Keratinocyte (primary cell): Measurements from ENCODE around the gene PHF23. TPM values are rescaled to one million over a fixed set of nuclear protein-coding genes. Genes with fewer than 3 reads are reported as not detected.
A peak's percentile ranks its signal among the peaks of the same experiment; 100 is the strongest.

Experiments
- DNase-seq: peaks from one replicate; pipeline ENCODE4 v3.0.0-alpha.2; 2011; ENCODE audit warnings: low read depth, missing footprints, low spot score
- FAIRE-seq: peaks from 2 replicates; lab custom pipeline; 2011; peaks lifted over from hg19 to GRCh38; lab: Jason Lieb, UNC
- H2AFZ ChIP-seq: 2 replicates; pipeline ENCODE4 v1.6.0; 2012; ENCODE audit warnings: low read length, control low read depth, inconsistent platforms; ENCODE audit not compliant: control insufficient read depth
- H3K27ac ChIP-seq: 2 replicates; pipeline ENCODE4 v1.5.1; 2011; ENCODE audit warnings: low read length; ENCODE audit not compliant: control insufficient read depth, insufficient read depth
- H3K27me3 ChIP-seq: 3 replicates; pipeline ENCODE4 v1.6.0; 2011; ENCODE audit warnings: low read length; ENCODE audit not compliant: control insufficient read depth, insufficient read depth; ENCODE audit errors: extremely low read depth
- H3K36me3 ChIP-seq, 2 experiments: 2 replicates in 1 of 2; 3 replicates in 1 of 2; pipeline ENCODE4 v1.5.1; 2011; ENCODE audit warnings: low read length in 2 of 2, mild to moderate bottlenecking in 1 of 2; ENCODE audit not compliant: control insufficient read depth in 2 of 2, insufficient read depth in 2 of 2; ENCODE audit errors: extremely low read depth in 1 of 2
- H3K4me1 ChIP-seq: 3 replicates; pipeline ENCODE4 v1.5.1; 2011; ENCODE audit warnings: low read length; ENCODE audit not compliant: control insufficient read depth, insufficient read depth; ENCODE audit errors: extremely low read depth
- H3K4me2 ChIP-seq: 3 replicates; pipeline ENCODE4 v1.6.0; 2011; ENCODE audit warnings: low read depth, low read length; ENCODE audit not compliant: control insufficient read depth, insufficient read depth; ENCODE audit errors: extremely low read depth
- H3K4me3 ChIP-seq, 3 experiments: fragments of 200-600 bp in 1 of 3; sonication (generic) in 1 of 3; 2 replicates in 2 of 3; 3 replicates in 1 of 3; pipeline ENCODE4 v1.5.1; 2011 to 2016; ENCODE audit warnings: low read length in 3 of 3, mild to moderate bottlenecking in 3 of 3, control low read depth in 2 of 3, inconsistent platforms in 1 of 3, low read depth in 1 of 3, mixed read lengths in 1 of 3, mixed run types in 1 of 3, moderate library complexity in 1 of 3; ENCODE audit not compliant: control insufficient read depth in 2 of 3, insufficient read depth in 2 of 3; ENCODE audit errors: extremely low read depth in 1 of 3
- H3K79me2 ChIP-seq: 2 replicates; pipeline ENCODE4 v1.6.0; 2012; ENCODE audit warnings: low read length; ENCODE audit not compliant: control insufficient read depth, insufficient read depth
- H3K9ac ChIP-seq: 3 replicates; pipeline ENCODE4 v1.6.0; 2011; ENCODE audit warnings: low read length; ENCODE audit not compliant: control insufficient read depth, insufficient read depth; ENCODE audit errors: extremely low read depth
- H3K9me1 ChIP-seq: 3 replicates; pipeline ENCODE4 v1.6.0; 2011; ENCODE audit warnings: low read length; ENCODE audit not compliant: control insufficient read depth, insufficient read depth; ENCODE audit errors: extremely low read depth
- H3K9me3 ChIP-seq: 2 replicates; pipeline ENCODE4 v1.5.1; 2012; ENCODE audit warnings: low read depth, low read length; ENCODE audit not compliant: control insufficient read depth
- H4K20me1 ChIP-seq: 3 replicates; pipeline ENCODE4 v1.6.0; 2011; ENCODE audit warnings: low read length; ENCODE audit not compliant: control insufficient read depth, insufficient read depth; ENCODE audit errors: extremely low read depth
- CTCF ChIP-seq, 3 experiments: IDR thresholded peaks in 1 of 3; conservative IDR thresholded peaks in 1 of 3; optimal IDR thresholded peaks in 1 of 3; 2 replicates in 2 of 3; 3 replicates in 1 of 3; pipeline versions ENCODE3 to v1.5.1; 2011; ENCODE audit warnings: low read length in 3 of 3, mild to moderate bottlenecking in 3 of 3, moderate library complexity in 2 of 3, control low read depth in 1 of 3, inconsistent platforms in 1 of 3; ENCODE audit not compliant: insufficient read depth in 2 of 3; ENCODE audit errors: extremely low read depth in 1 of 3
- EZH2 ChIP-seq: IDR thresholded peaks from one replicate; pipeline ENCODE4 v1.6.1; 2012; ENCODE audit warnings: inconsistent platforms, mild to moderate bottlenecking, low read length, moderate library complexity
- dilution Hi-C: fragments of 300-500 bp; cut with MboI; formaldehyde crosslinking; loops from one replicate; pipeline ENCODE4 v1.7.0; 2020; ENCODE audit warnings: low sequenced_read_pairs; ENCODE audit not compliant: extremely low pct_ligation_motif_present
- polyA plus RNA-seq, 5 experiments: library from polyadenylated mRNA; depleted of rRNA in 3 of 5; stranded (reverse) in 3 of 5; stranded (forward) in 1 of 5; unstranded in 1 of 5; fragments of >200 nt; gene quantifications; 1 replicate in 1 of 5; 2 replicates in 3 of 5; 3 replicates in 1 of 5; pipeline versions ENCODE4 v1.2.1 to v1.2.3, GENCODE V29; 2011 to 2012; ENCODE audit warnings: missing spikeins in 2 of 5, low read depth in 1 of 5, low replicate concordance in 1 of 5

Gene PHF23
- polyA plus RNA-seq, 1 donor (not counting 4 experiments of a cell fraction or from before 2014, with no cell fraction given): 52.8 TPM

GRCh38 chr17:7243453-7243729, 4.1 kb upstream of the PHF23 start:
- no peaks in the 10 kb centered on the region for H4K20me1 ChIP-seq
- H3K9me1 ChIP-seq: no peaks in the 10 kb centered on the region
- H3K9ac ChIP-seq: peak overlapping the region; percentile 96
- no peak for DNase-seq
- peak overlapping the region; percentile 99 for H3K27ac ChIP-seq
- no peaks in the 10 kb centered on the region for H3K9me3 ChIP-seq
- no peak for TF ChIP-seq CTCF (optimal IDR thresholded peaks at IDR 0.05 in 1 of 3, IDR thresholded peaks at IDR 0.05 in 1 of 3, conservative IDR thresholded peaks at IDR 0.05 in 1 of 3; ENCODE audit: extremely low read depth in 1 of 3, insufficient read depth in 2 of 3, low read length in 3 of 3)
- peak overlapping the region; percentile 95 for H3K4me2 ChIP-seq
- H3K4me1 ChIP-seq: peaks cover 20% of the 10 kb centered on the region
- H3K36me3 ChIP-seq: peaks cover 19 to 25% of the 10 kb centered on the region in 2 experiments
- dilution Hi-C loops: no loop called here
- no peaks in the 10 kb centered on the region for H3K27me3 ChIP-seq
- no peak overlapping the region for H2AFZ ChIP-seq
- peak overlapping the region; percentile 68 to 90 (median 69) for H3K4me3 ChIP-seq
- FAIRE-seq: no peak
- H3K79me2 ChIP-seq: peaks cover 39% of the 10 kb centered on the region

- Histone ChIP-seq H3K79me2 (peaks cover 34% of the 10 kb centered on the region), H3K4me3 (peak overlapping the region; percentile 68 to 90 (median 69)), H3K9ac (peak overlapping the region; percentile 96), H3K4me1 (peaks cover 20% of the 10 kb centered on the region), H3K9me1 (no peaks in the 10 kb centered on the region), H3K9me3 (no peaks in the 10 kb centered on the region), H2AFZ (peak overlapping the region; percentile 72), H3K27me3 (no peaks in the 10 kb centered on the region), H3K27ac (peak overlapping the region; percentile 99), H3K4me2 (peak overlapping the region; percentile 95), H4K20me1 (no peaks in the 10 kb centered on the region), H3K36me3 (peaks cover 19 to 25% of the 10 kb centered on the region in 2 experiments)
- DNase-seq (no peak), FAIRE-seq (peak; percentile 80)
- TF ChIP-seq EZH2: no peak
- peak in 1 of 3 experiments; percentile 0 for TF ChIP-seq CTCF (optimal IDR thresholded peaks at IDR 0.05 in 1 of 3, IDR thresholded peaks at IDR 0.05 in 1 of 3, conservative IDR thresholded peaks at IDR 0.05 in 1 of 3; ENCODE audit: extremely low read depth in 1 of 3, insufficient read depth in 2 of 3, low read length in 3 of 3)
- dilution Hi-C loops: no loop called here
These were observed 3.6 kb upstream of the PHF23 start for GRCh38 chr17:7242717-7243452.
